ENCODE data around the gene MRPL17. TPM values are rescaled to one million over a fixed set of nuclear protein-coding genes. Genes with fewer than 3 reads are reported as not detected.

MRPL17 gene
- total and polyA plus RNA-seq, 9 of the 15 experiments (the other 6 are each of a cell fraction or from before 2014, with no cell fraction given) = 33.9 to 81.6 (median 43.9) TPM

DNA sequence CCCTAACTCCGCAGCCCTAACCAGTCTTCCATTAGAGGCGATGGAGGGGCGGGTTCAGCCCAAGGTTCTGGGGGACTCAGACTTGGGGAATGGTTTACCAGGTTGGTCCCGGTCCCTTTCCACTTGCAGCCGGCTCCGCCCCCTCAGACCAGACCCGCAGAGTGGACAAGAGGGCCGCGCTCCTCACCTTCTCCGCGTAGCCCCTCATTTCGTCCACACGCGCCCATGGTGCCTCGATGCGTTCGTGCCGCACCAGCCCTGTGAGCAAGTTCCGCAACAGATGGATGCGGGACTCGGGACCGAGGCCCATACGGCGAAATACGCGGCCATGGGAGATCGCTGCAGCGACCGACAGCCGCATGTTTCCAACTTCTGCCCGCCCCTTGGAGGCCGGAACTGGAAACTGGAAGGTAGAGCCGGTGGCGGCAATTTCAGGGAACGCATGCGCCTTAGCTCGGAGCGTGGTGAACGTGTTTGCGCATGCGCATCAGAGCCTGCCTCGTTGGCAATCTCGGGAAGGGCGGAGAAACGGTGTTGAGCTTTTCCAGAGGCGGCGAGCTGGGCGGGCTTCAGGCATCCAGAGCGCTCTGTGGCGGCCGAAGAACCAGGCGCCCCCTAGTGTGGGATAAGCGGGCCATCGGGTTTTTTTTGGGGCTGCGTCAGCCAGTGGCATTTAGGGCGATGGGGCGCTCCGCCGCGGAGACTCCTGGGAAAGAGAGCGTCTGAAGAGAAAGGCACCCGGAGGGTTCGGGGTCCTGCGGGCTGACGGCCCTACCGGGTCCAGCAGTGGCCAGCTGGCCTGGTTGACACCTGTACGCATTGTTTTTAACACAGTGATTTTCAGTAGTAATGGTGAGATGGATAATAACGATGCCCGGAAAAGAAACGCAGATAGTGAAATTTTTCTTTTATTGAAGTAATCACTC lies at the start of gene MRPL17 (continued):
- TF ChIP-seq RFX7 (CRISPR knock-in tag; IDR thresholded peaks at IDR 0.05) = no peak
- TF ChIP-seq ZBTB7A (IDR thresholded peaks at IDR 0.05; ENCODE audit: borderline replicate concordance, control insufficient read depth, low read depth, low read length) = peak; percentile 64; the same call in 1 of the 2 replicates
- peak in 1 of 2 experiments; percentile 70; a peak in 1 of 4 replicates for TF ChIP-seq TEAD1 (CRISPR knock-in tag; IDR thresholded peaks at IDR 0.05)
- TF ChIP-seq SAP30 (IDR thresholded peaks at IDR 0.05; ENCODE audit: borderline replicate concordance, insufficient read depth, low read depth, low read length, poor library complexity, severe bottlenecking) = peak; percentile 81
- TF ChIP-seq, protein P1, sequence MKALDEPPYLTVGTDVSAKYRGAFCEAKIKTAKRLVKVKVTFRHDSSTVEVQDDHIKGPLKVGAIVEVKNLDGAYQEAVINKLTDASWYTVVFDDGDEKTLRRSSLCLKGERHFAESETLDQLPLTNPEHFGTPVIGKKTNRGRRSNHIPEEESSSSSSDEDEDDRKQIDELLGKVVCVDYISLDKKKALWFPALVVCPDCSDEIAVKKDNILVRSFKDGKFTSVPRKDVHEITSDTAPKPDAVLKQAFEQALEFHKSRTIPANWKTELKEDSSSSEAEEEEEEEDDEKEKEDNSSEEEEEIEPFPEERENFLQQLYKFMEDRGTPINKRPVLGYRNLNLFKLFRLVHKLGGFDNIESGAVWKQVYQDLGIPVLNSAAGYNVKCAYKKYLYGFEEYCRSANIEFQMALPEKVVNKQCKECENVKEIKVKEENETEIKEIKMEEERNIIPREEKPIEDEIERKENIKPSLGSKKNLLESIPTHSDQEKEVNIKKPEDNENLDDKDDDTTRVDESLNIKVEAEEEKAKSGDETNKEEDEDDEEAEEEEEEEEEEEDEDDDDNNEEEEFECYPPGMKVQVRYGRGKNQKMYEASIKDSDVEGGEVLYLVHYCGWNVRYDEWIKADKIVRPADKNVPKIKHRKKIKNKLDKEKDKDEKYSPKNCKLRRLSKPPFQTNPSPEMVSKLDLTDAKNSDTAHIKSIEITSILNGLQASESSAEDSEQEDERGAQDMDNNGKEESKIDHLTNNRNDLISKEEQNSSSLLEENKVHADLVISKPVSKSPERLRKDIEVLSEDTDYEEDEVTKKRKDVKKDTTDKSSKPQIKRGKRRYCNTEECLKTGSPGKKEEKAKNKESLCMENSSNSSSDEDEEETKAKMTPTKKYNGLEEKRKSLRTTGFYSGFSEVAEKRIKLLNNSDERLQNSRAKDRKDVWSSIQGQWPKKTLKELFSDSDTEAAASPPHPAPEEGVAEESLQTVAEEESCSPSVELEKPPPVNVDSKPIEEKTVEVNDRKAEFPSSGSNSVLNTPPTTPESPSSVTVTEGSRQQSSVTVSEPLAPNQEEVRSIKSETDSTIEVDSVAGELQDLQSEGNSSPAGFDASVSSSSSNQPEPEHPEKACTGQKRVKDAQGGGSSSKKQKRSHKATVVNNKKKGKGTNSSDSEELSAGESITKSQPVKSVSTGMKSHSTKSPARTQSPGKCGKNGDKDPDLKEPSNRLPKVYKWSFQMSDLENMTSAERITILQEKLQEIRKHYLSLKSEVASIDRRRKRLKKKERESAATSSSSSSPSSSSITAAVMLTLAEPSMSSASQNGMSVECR (CRISPR knock-in tag; IDR thresholded peaks at IDR 0.05) = peak; percentile 96
- no peak for TF ChIP-seq ADNP (tag; IDR thresholded peaks at IDR 0.05)
- TF ChIP-seq ZNF212 (CRISPR knock-in tag; IDR thresholded peaks at IDR 0.05) = no peak
- TF ChIP-seq GABPA (tag; conservative IDR thresholded peaks at IDR 0.05; ENCODE audit: low read depth) = peak; percentile 90
- peak; percentile 4; the same call in 1 of the 2 replicates for TF ChIP-seq NFE2 (IDR thresholded peaks at IDR 0.05; ENCODE audit: low read depth)
- no peak for TF ChIP-seq TCF7 (IDR thresholded peaks at IDR 0.05; ENCODE audit: borderline replicate concordance)
- peak; percentile 36 for TF ChIP-seq C11orf30 (IDR thresholded peaks at IDR 0.05; ENCODE audit: low read depth)
- no peak for TF ChIP-seq ZNF717 (CRISPR knock-in tag; IDR thresholded peaks at IDR 0.05)
- TF ChIP-seq HNRNPLL (IDR thresholded peaks at IDR 0.05; ENCODE audit: low read depth, low read length, poor library complexity, severe bottlenecking) = peak; percentile 59
- no peak for TF ChIP-seq ZNF778 (CRISPR knock-in tag; IDR thresholded peaks at IDR 0.05)

Measured in K562 (cell line).